ENCODE data around the gene FGD6. TPM values are rescaled to one million over a fixed set of nuclear protein-coding genes. Genes with fewer than 3 reads are reported as not detected.

The FGD6 gene
- total RNA-seq, 1 donor from 2014 or later: 22.2 TPM

DNA sequence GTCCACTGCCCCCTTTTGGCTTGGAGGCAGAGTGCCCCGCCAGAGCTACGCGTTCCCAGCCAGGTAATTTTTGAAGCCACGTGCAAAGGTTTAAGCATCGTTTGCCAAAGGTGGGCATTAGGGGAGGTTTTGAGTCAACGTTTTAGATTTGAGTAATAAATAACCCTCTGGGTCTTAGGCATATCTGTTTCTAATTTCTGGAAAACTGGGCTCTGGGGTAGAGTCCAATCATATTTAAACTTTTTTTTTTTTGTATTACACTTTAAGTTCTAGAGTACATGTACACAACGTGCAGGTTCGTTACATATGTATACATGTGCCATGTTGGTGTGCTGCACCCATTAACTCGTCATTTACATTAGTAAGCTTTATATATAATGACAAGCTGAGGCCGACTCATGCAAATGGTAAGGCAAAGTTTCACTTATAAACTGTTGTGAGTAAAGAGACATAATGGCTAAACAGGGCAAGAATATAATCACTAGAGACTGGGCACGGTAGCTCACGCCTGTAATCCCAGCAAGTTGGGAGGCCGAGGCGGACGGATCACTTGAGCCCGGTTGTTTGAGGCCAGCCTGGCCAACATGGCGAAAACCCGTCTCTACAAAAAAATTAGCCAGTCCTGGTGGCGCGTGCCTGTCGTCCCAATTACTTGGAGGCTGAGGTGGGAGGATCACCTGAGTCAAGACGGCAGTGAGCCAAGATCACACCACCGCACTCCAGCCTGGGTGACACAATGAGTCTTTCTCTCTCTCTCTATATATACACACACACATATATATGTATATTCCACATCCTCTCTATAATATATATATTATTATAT, 143.4 kb downstream of the FGD6 start:
- ATAC-seq: peak; percentile 13
- intact Hi-C loops (cut with DNase I): no loop called here

GRCh38 chr12:95072900-95073697, 144.2 kb downstream of the FGD6 start, which contains the start of gene NR2C1:
Gene NR2C1 (minus strand): TSS chr12:95073618. CDS start chr12:95067384, 6,234 bp downstream.
- DNase-seq (ENCODE audit: low spot score): peak; percentile 95
- ATAC-seq: peak; percentile 97
- intact Hi-C loops (cut with DNase I): no loop called here

More for the DNA sequence above, 143.4 kb downstream of the FGD6 start:
- no peak for DNase-seq (ENCODE audit: low spot score)

DNA sequence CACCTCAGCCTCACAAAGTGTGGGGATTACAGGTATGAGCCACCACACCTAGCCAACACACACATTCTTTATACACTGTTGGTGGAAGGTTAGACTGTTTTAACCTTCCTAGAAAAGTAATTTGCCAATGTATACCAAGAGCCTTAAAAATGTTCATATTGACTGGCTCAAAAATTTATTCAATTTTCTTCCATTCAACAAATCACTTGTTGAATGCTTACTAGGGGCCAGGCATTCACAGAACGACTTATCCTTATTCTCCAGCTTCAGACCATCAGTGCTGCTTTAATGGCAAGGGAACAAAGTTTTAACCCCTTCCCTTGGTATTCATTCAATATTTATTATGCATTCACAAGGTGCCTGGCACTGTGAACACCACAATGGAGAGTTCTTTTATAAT, 146.9 kb downstream of the FGD6 start:
- intact Hi-C loops (cut with DNase I): no loop called here
- ATAC-seq: no peak
- no peak for DNase-seq (ENCODE audit: low spot score)

DNA sequence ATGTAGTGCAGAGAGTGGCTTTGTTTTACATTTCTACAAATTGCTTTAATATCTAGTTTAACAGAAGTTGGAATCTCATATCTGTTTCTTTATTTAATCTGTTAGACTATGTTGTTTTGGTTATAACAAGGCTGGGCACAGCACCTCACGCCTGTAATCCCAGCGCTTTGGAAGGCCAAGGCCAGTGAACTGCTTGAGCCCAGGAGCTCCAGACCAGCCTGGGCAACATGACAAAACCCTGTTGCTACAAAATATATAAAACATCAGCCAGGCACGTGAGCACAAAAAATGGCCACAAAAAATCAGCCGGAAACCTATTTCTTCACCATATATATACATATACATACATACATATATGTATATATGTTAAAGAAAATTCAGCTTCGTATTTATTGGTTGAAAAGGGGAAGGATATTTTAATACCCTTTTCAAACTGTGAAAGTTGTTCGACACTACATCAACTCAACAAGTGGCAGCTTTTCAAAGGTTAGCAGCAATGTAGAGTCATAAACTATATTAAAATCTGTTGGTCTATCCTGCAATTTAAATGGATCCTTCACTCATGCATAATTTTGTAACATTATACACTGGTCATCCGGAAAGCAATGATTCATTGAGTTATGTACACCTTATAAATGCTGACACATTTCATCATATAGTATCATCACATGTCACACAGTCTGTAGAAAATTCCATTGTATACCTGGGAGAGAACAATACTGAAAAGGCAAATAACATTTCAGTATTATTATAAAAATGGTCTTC, 151.0 kb downstream of the FGD6 start:
- ATAC-seq: no peak
- DNase-seq (ENCODE audit: low spot score): no peak
- intact Hi-C loops (cut with DNase I): no loop called here

- ATAC-seq (no peak), DNase-seq (ENCODE audit: low spot score) (no peak)
- intact Hi-C loops (cut with DNase I): no loop called here
These were observed 156.3 kb downstream of the FGD6 start for GRCh38 chr12:95060951-95061350.

DNA sequence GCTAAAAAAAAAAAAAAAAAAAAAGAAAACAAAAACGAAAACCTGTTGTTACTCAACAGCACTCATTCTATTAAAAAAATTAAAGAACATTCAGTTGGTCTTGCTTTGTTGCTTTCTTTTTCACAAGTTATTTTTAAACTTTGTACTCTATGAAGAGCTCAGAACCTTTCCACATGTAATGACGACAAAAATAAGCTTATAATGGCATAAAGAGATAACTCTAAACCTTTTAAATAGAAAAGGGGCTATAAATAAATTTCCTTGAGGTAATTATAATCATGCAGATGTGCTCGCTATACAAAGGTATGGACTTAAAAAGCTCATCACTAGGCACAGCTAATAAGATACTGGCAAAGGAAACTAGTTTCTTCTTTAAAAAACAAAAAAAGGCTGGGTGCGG, 157.3 kb downstream of the FGD6 start:
- intact Hi-C loops (cut with DNase I): no loop called here
- ATAC-seq: no peak
- DNase-seq (ENCODE audit: low spot score): no peak

DNA sequence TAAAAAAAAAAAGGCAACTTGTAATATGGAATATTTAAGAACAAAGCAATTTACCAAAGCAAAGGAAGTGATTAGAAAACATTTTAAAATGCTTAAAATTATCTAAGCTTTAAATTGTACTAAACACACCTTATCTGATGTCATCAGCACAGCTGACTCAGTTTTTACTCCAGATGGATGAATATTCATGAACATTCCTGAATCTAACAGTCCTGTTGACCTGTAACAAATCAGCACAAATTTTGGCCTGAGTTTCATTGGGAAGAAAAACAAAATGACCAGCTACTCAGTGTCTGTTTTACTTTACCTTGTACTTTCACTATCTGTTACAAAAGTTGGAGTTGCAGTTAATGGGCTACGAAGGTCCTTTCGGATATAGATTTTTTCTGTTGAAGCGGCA, 159.8 kb downstream of the FGD6 start:
- intact Hi-C loops (cut with DNase I): no loop called here
- no peak for ATAC-seq
- DNase-seq (ENCODE audit: low spot score): no peak

DNA sequence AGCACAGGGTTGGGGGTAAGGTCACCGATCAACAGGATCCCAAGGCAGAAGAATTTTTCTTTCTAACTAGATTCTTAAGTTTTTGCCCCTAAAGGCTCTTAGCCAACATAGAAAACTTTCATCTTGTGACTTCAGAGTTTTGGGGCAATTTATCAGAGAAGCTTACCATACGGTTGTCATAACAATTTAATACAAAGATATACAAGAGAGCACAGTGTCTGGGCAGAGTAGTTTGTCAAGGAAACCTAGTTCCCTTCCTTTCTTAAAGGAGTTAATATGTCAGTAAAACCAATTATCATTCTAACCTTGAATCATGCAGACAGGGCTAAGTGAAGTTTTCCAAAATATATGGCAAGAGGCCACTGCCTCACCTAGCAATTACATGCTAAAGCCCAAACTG, 162.2 kb downstream of the FGD6 start:
- DNase-seq (ENCODE audit: low spot score): no peak
- intact Hi-C loops (cut with DNase I): no loop called here
- ATAC-seq: no peak

DNA sequence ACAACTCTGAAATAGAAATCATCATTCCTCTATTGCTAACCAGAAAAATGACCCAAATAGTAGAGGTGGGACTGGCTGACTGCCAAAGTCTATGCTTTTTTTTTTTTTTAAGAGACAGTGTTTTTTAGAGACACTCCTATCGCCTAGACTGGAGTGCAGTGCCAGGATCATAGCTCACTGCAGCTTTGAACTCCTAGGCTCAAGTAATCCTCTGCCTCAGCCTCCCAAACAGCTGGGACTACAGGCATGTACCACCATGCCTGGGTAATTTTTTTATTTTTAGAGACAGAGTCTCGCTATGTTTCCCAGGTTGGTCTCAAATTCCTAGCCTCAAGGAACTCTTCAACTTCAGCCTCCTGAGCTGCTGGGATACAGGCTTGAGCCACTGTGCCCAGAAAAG, 163.1 kb downstream of the FGD6 start:
- ATAC-seq (no peak), DNase-seq (ENCODE audit: low spot score) (no peak)
- intact Hi-C loops (cut with DNase I): no loop called here

DNA sequence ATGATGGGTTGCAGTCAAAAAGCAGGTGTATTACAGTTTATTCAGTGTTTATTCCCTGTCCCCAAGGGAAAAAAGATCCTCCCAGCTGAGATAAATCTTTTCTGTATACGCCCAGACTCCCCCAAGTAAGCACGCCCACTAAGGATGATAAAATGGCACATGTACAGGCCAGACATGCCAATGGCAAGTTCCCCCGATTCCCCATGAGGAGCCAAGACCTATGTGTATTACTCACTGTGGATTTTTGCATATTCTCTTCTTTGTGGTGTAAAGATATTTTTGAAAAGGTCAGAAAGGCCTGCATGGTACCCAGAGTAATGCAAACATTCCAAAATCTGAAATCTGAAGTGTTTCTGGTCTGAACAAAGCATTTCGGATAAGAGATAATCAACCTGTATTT, 166.0 kb downstream of the FGD6 start:
- no peak for ATAC-seq
- no peak for DNase-seq (ENCODE audit: low spot score)
- intact Hi-C loops (cut with DNase I): no loop called here

GRCh38 chr12:95037906-95038305, 179.4 kb downstream of the FGD6 start:
- intact Hi-C loops (cut with DNase I): no loop called here
- DNase-seq (ENCODE audit: low spot score) (no peak), ATAC-seq (no peak)

DNA sequence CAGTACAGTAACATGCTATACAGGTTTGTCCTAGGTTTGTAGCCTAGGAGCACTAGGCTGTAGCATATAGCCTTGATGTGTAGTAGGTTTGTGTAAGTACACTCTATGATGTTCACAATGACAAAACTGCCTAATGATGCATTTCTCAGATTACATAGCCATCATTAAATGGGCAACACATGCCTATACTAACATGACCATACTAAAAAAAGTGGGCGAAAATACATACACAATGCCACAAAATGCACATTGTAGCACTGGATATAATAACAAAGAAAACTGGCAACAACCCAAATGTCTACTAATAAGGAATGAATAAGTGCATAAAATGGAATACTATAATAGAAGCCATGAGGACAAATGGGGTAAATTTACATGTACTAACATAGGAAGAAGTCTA, 182.5 kb downstream of the FGD6 start:
- intact Hi-C loops (cut with DNase I): no loop called here
- ATAC-seq (no peak), DNase-seq (ENCODE audit: low spot score) (no peak)

Other genes with a start within 250 kb of the FGD6 start
- gene NDUFA12, start 213.8 kb downstream of the FGD6 start, total RNA-seq: 66.1 TPM
- 49.2 TPM for gene NR2C1, start 143.8 kb downstream of the FGD6 start, total RNA-seq
- gene VEZT, start 340 bp upstream of the FGD6 start, total RNA-seq: 71.6 TPM